GM12878 (cell line): Measurements from ENCODE around the gene MSL3. TPM values are rescaled to one million over a fixed set of nuclear protein-coding genes. Genes with fewer than 3 reads are reported as not detected.

Experiments
- BRCA1 ChIP-seq: IDR thresholded peaks from 2 replicates; pipeline ENCODE4 v1.6.1; 2011; ENCODE audit warnings: low read depth, low read length, improper control_type of control experiment
- CHD2 ChIP-seq: IDR thresholded peaks from 2 replicates; pipeline ENCODE4 v1.6.1; 2011; ENCODE audit warnings: low read depth, low read length, improper control_type of control experiment, borderline replicate concordance
- ESRRA ChIP-seq: IDR thresholded peaks from 2 replicates; pipeline ENCODE4 v1.6.1; 2012; ENCODE audit warnings: mild to moderate bottlenecking, low read length, improper control_type of control experiment
- ETV6 ChIP-seq, 2 experiments: fragments of 450-650 bp in 1 of 2; IDR thresholded peaks in 1 of 2; conservative IDR thresholded peaks in 1 of 2; 2 replicates each; pipeline ENCODE4 v1.6.1; 2014; ENCODE audit warnings: antibody characterized with exemption in 1 of 2, borderline replicate concordance in 1 of 2, low read depth in 1 of 2, mild to moderate bottlenecking in 1 of 2, moderate library complexity in 1 of 2
- HDAC2 ChIP-seq: fragments of 200-600 bp; sonication (generic); IDR thresholded peaks from 2 replicates; pipeline ENCODE4 v1.6.1; 2017
- IRF3 ChIP-seq: fragments of 450-650 bp; IDR thresholded peaks from 2 replicates; pipeline ENCODE4 v1.6.1; 2014; ENCODE audit warnings: mild to moderate bottlenecking
- KAT2A ChIP-seq: conservative IDR thresholded peaks from 2 replicates; pipeline ENCODE4 v1.6.1; 2011; ENCODE audit warnings: low read depth, low read length; ENCODE audit not compliant: control insufficient read depth
- KDM1A ChIP-seq: fragments of 200-600 bp; sonication (generic); IDR thresholded peaks from 2 replicates; pipeline ENCODE4 v1.6.1; 2016; ENCODE audit warnings: borderline replicate concordance
- MXI1 ChIP-seq: fragments of 150-350 bp; IDR thresholded peaks from 2 replicates; pipeline ENCODE4 v1.6.1; 2011; ENCODE audit warnings: low read depth, mild to moderate bottlenecking, inconsistent platforms, low read length, improper control_type of control experiment
- RAD51 ChIP-seq: fragments of 450-650 bp; IDR thresholded peaks from 2 replicates; pipeline ENCODE4 v1.6.1; 2016; ENCODE audit warnings: moderate library complexity, mild to moderate bottlenecking, inconsistent platforms
- RB1 ChIP-seq: fragments of 450-650 bp; formaldehyde crosslinking; IDR thresholded peaks from 2 replicates; pipeline ENCODE4 v1.6.1; 2017; ENCODE audit warnings: mild to moderate bottlenecking, borderline replicate concordance
- RCOR1 ChIP-seq: conservative IDR thresholded peaks from 2 replicates; pipeline ENCODE4 v1.6.1; 2012; ENCODE audit warnings: low read depth, low read length, improper control_type of control experiment
- SMC3 ChIP-seq: IDR thresholded peaks from 2 replicates; pipeline ENCODE4 v1.6.1; 2011; ENCODE audit warnings: low read length, improper control_type of control experiment, borderline replicate concordance
- SREBF1 ChIP-seq: IDR thresholded peaks from 2 replicates; pipeline ENCODE4 v1.6.1; 2012; ENCODE audit warnings: mild to moderate bottlenecking, low read length
- SREBF2 ChIP-seq: IDR thresholded peaks from 2 replicates; pipeline ENCODE4 v1.6.1; 2012; ENCODE audit warnings: mild to moderate bottlenecking, low read length
- TBL1XR1 ChIP-seq: IDR thresholded peaks from 2 replicates; pipeline ENCODE4 v1.6.1; 2012; ENCODE audit warnings: low read depth, low read length, improper control_type of control experiment
- TCF3 ChIP-seq: IDR thresholded peaks from 2 replicates; pipeline ENCODE4 v1.6.1; 2012; ENCODE audit warnings: low read depth, mild to moderate bottlenecking, low read length, borderline replicate concordance; ENCODE audit not compliant: insufficient read depth
- WRNIP1 ChIP-seq: IDR thresholded peaks from 2 replicates; pipeline ENCODE4 v1.6.1; 2011; ENCODE audit warnings: low read depth, low read length, improper control_type of control experiment, borderline replicate concordance
- ZBTB33 ChIP-seq: fragments of 450-650 bp; IDR thresholded peaks from 2 replicates; pipeline ENCODE4 v1.6.1; 2017; ENCODE audit warnings: mild to moderate bottlenecking
- ZBTB4 ChIP-seq: fragments of 450-650 bp; formaldehyde crosslinking; IDR thresholded peaks from 2 replicates; pipeline ENCODE4 v1.4.0; 2022; ENCODE audit warnings: mild to moderate bottlenecking, moderate library complexity
- ZNF24 ChIP-seq: fragments of 450-650 bp; IDR thresholded peaks from 2 replicates; pipeline ENCODE4 v1.6.1; 2017; ENCODE audit warnings: antibody characterized with exemption, mild to moderate bottlenecking
- polyA plus RNA-seq, 11 experiments: library from polyadenylated mRNA; depleted of rRNA in 4 of 11; unstranded in 6 of 11; stranded (reverse) in 5 of 11; fragments of >200 nt; fragmentation: Nextera tagmentation in 4 of 11; fragmentation: Illumina TruSeq in 1 of 11; extraction: Ambion mirVana in 4 of 11; extraction: Trizol in 1 of 11; gene quantifications; 1 replicate in 1 of 11; 2 replicates in 10 of 11; pipeline versions ENCODE4 v1.2.1 to v1.2.3, GENCODE V29; 2011 to 2016; ENCODE audit warnings: inconsistent platforms in 2 of 11, missing spikeins in 2 of 11, low read depth in 1 of 11
- total RNA-seq, 4 experiments: library from RNA; depleted of rRNA in 3 of 4; stranded (reverse); fragments of >200 nt in 3 of 4; fragmentation: Illumina TruSeq in 1 of 4; extraction: Trizol in 1 of 4; gene quantifications; 2 replicates each; pipeline versions ENCODE4 v1.2.1 to v1.2.3, GENCODE V29; 2013 to 2021
- TF ChIP-seq, protein P1 (sequence below): IDR thresholded peaks from 2 replicates; pipeline ENCODE4 v1.6.1; 2011; ENCODE audit warnings: low read depth, mild to moderate bottlenecking, low read length, moderate library complexity, borderline replicate concordance; ENCODE audit errors: extremely low read depth

MSL3 gene
- total and polyA plus RNA-seq, 10 of the 15 experiments (the other 5 are each of a cell fraction or from before 2014, with no cell fraction given): 28.4 to 438 (median 40.7) TPM

DNA sequence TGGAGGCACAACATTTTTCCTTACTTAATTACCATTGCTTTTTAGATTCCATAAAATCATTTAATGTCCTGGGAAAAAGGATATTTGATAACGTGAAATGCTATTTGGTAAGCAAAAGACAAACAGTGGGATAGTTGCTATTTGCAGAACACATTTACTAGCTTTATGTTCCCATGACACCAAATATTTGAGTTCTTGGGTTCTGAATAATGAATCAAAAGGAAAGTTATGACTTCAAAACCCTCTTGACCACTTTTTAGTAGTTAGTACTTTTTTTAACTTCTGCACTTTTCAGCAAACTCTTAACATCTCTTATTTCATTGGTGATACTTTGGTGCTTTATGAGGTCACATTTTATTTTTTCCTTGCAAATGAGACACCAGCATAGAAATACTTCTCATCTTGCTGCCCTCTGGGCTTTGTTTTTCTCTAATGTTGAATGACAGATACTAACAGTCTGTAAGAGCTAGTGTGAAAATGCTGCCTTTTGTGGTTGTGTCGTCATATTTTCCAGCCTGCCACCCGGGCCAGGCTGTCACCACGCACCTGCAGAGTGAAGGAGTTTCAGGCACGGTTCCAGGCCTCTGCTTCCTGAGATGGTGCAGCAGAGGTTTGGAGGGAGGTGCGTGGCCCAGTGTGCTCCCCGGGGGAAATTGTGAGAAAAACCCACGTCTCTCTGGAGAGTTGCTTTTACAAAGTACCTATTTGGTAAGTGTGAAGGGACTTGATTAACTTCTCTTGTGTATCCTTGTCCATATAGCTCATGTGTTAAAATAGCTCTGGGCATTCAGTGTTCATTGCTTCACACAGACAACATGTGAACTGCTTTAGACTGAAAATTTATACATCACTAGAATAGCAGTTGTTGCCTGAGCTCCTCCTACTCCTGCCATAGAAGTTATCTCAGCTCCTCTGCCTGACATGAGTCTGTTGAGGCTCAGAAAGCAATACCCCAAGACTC, 34.7 kb downstream of the MSL3 start (continued):
- TF ChIP-seq KDM1A (no peak), MXI1 (no peak), RAD51 (no peak; the same call in none of the 2 replicates), BRCA1 (no peak), CHD2 (peak; percentile 82), RB1 (peak; percentile 93; the same call in 1 of the 2 replicates), ZBTB4 (CRISPR knock-in tag) (no peak), SMC3 (no peak; the same call in 1 of the 2 replicates), IRF3 (no peak), TBL1XR1 (peak; percentile 81), KAT2A (no peak), TCF3 (peak; percentile 88; the same call in 1 of the 2 replicates), ZNF24 (no peak; the same call in none of the 2 replicates), SREBF2 (no peak), HDAC2 (no peak), SREBF1 (no peak), WRNIP1 (no peak), RCOR1 (0 out of 2 replicates have a peak, but pooled peaks have one; percentile 73), ZBTB33 (no peak), ESRRA (no peak; the same call in 1 of the 2 replicates), ETV6 (conservative IDR thresholded peaks at IDR 0.05 in 1 of 2, IDR thresholded peaks at IDR 0.05 in 1 of 2; ENCODE audit: borderline replicate concordance in 1 of 2, low read depth in 1 of 2) (peak in 1 of 2 experiments; percentile 56; a peak in 1 of 4 replicates)
- TF ChIP-seq, protein P1, sequence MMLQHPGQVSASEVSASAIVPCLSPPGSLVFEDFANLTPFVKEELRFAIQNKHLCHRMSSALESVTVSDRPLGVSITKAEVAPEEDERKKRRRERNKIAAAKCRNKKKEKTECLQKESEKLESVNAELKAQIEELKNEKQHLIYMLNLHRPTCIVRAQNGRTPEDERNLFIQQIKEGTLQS: no peak
